HCT116 (cell line): Measurements from ENCODE around the gene TMC3.

ENCODE experiments used
- CTCF ChIP-seq, 3 experiments: fragments of 200-600 bp in 1 of 3; sonication (generic) in 1 of 3; IDR thresholded peaks in 2 of 3; conservative IDR thresholded peaks in 1 of 3; 2 replicates each; pipeline ENCODE4 v1.5.1; 2012 to 2017; ENCODE audit warnings: low read depth in 2 of 3, low read length in 2 of 3, antibody characterized with exemption in 1 of 3, borderline replicate concordance in 1 of 3, control low read depth in 1 of 3, mild to moderate bottlenecking in 1 of 3, mixed read lengths in 1 of 3, mixed run types in 1 of 3, moderate library complexity in 1 of 3; ENCODE audit not compliant: insufficient read depth in 1 of 3
- EZH2 ChIP-seq: fragments of 200-600 bp; sonication (generic); IDR thresholded peaks from 2 replicates; pipeline ENCODE4 v1.6.1; 2017; ENCODE audit warnings: antibody characterized with exemption, mixed run types
- POLR2A ChIP-seq: IDR thresholded peaks from 2 replicates; pipeline ENCODE4 v1.7.0; 2011; ENCODE audit warnings: borderline replicate concordance; ENCODE audit not compliant: insufficient read depth, insufficient read length; ENCODE audit errors: extremely low read depth
- POLR2AphosphoS5 ChIP-seq: IDR thresholded peaks from 2 replicates; pipeline ENCODE4 v1.6.1; 2011; ENCODE audit warnings: mild to moderate bottlenecking, low read depth, low read length, moderate library complexity
- RAD21 ChIP-seq: IDR thresholded peaks from 2 replicates; pipeline ENCODE4 v1.6.1; 2012; ENCODE audit warnings: low read depth, mild to moderate bottlenecking
- REST ChIP-seq: IDR thresholded peaks from 2 replicates; pipeline ENCODE4 v1.6.1; 2012; ENCODE audit warnings: low read depth
- SIN3A ChIP-seq: IDR thresholded peaks from 2 replicates; pipeline ENCODE4 v1.6.1; 2012; ENCODE audit warnings: low read depth
- SP1 ChIP-seq: IDR thresholded peaks from 2 replicates; pipeline ENCODE4 v1.6.1; 2012; ENCODE audit warnings: low read depth
- TCF7L2 ChIP-seq: IDR thresholded peaks from 2 replicates; pipeline ENCODE4 v1.7.0; 2011; ENCODE audit warnings: borderline replicate concordance, inconsistent platforms; ENCODE audit not compliant: insufficient read depth, insufficient read length; ENCODE audit errors: extremely low read depth
- YY1 ChIP-seq: IDR thresholded peaks from 2 replicates; pipeline ENCODE4 v1.6.1; 2011; ENCODE audit warnings: low read length, low read depth, moderate library complexity, mild to moderate bottlenecking; ENCODE audit not compliant: insufficient replicate concordance; ENCODE audit errors: extremely low read depth
- ZFX ChIP-seq: fragments of 450-650 bp; IDR thresholded peaks from 2 replicates; pipeline ENCODE4 v1.6.1; 2017
- TF ChIP-seq, protein P1 (sequence below): IDR thresholded peaks from 2 replicates; pipeline ENCODE4 v1.6.1; 2011; ENCODE audit warnings: mild to moderate bottlenecking, low read length, moderate library complexity; ENCODE audit not compliant: insufficient replicate concordance; ENCODE audit errors: extremely low read depth

DNA sequence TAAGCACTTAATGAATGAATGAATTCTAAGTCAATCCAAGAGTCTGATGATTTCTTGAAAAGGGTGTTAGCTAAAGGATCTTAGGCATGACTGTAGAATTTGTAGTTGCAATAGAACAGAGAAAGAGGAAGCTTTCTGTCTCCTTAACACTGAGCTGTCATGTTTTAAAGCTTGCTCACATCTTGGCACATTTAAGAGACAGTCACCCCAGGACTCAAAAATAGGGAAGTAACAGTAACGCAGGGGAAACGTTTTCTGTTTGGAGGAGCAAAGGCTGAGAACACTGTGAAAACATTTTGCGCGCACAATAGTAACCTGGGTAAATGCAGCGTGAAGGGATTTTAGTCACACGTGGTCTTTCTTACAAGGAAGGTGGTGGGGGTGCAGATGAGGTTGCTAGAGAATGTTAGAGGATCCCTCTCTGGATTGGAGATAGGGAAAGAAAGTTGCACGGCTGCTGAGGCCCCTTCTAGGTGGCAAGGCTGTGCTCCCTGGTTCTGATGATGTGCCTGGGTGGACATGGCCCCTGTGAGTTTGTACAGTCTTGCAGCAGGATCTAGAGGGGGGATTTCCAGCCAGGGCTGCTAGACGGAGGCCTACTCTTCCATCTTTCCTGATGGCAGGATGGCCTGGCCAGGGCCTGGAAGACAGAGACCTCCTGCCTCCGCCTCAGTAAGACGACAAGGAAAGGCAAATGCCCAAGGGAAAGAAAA lies 62.1 kb downstream of the TMC3 start:
- TF ChIP-seq POLR2A (no peak), SP1 (no peak), CTCF (IDR thresholded peaks at IDR 0.05 in 2 of 3, conservative IDR thresholded peaks at IDR 0.05 in 1 of 3; ENCODE audit: borderline replicate concordance in 1 of 3, insufficient read depth in 1 of 3, low read depth in 2 of 3, low read length in 2 of 3) (no peak), REST (no peak), RAD21 (no peak), SIN3A (no peak), POLR2AphosphoS5 (no peak), ZFX (no peak), EZH2 (no peak), YY1 (no peak), TCF7L2 (no peak)
- TF ChIP-seq, protein P1, sequence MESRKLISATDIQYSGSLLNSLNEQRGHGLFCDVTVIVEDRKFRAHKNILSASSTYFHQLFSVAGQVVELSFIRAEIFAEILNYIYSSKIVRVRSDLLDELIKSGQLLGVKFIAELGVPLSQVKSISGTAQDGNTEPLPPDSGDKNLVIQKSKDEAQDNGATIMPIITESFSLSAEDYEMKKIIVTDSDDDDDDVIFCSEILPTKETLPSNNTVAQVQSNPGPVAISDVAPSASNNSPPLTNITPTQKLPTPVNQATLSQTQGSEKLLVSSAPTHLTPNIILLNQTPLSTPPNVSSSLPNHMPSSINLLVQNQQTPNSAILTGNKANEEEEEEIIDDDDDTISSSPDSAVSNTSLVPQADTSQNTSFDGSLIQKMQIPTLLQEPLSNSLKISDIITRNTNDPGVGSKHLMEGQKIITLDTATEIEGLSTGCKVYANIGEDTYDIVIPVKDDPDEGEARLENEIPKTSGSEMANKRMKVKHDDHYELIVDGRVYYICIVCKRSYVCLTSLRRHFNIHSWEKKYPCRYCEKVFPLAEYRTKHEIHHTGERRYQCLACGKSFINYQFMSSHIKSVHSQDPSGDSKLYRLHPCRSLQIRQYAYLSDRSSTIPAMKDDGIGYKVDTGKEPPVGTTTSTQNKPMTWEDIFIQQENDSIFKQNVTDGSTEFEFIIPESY = no peak
